ENCODE measurements around the gene HEATR3.
A peak's percentile ranks its signal among the peaks of the same experiment; 100 is the strongest.
"Not testable (repeated sequence)": the region's sequence is repeated elsewhere in the genome, so short reads cannot be mapped to it uniquely, and the experiment has no call there.

HEATR3 gene

GRCh38 chr16:50099957-50100648 lies 34.3 kb downstream of the HEATR3 start:
- no peak for DNase-seq (ENCODE audit: low read depth in 3 of 3)

GRCh38 chr16:50102051-50102746 lies 36.4 kb downstream of the HEATR3 start:
- no peak for DNase-seq (ENCODE audit: low read depth in 3 of 3)

DNA sequence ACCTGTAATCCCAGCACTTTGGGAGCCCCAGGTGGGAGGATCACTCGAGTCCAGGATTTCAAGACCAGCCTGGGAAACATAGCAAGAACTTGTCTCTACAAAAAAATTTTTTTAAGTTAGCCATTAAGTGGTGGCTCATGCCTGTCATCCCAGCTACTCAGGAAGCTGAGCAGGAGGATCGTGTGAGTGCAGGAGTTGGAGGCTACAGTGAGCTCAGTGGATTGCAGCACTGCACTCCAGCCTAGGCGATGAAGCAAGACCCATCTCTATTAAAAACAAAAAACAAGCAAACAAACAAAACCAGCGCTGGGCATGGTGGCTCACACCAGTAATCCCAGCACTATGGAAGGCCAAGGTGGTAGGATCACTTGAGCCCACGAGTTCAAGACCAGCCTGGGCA lies 38.0 kb downstream of the HEATR3 start:
- DNase-seq (ENCODE audit: low read depth in 3 of 3), result no peak

DNA sequence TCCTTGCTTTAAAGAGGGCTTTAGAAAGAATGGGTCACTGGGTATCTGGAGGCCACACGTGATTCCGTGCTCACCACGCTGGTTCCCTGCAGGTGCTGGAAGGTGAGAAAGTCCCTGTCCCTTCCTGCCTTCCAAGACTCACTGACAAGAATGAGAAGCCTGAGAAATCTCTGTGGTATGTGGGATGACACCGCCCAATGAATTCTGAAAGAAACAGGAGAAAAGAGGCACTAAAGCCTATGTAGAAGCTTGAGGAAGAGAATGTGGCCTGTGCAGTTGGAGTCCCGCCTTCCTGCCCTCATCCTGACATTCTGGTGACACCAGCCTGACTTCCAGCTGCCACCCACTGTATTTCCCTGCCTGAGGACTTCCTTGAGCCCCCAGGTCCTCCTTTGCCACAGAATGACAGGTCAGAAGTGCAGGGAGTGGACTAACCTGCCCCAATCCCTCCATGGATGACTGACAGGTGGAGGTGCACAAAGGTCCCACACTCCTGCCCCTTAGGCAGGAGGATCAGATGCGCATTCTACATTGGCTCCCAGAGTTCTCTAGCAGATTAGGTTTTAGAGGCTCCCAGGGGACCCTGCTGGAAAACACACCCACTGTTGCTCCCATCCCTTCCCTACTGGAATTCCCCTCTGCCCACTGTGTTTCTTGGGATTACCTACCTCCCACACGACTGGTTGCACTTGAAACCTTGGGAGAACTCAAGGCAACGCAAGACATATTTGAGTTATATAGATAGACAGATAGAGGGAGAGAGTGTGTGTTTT lies 48.8 kb downstream of the HEATR3 start:
- no peak for DNase-seq (ENCODE audit: low read depth in 3 of 3)

GRCh38 chr16:50120711-50121110 lies 54.9 kb downstream of the HEATR3 start:
- no peak for DNase-seq (ENCODE audit: low read depth in 3 of 3)

GRCh38 chr16:50121278-50121677 lies 55.5 kb downstream of the HEATR3 start:
- no peak for DNase-seq (ENCODE audit: low read depth in 3 of 3)

GRCh38 chr16:50121721-50122445 lies 56.1 kb downstream of the HEATR3 start:
- peak in 1 of 3 experiments; percentile 2 for DNase-seq (ENCODE audit: low read depth in 3 of 3)

DNA sequence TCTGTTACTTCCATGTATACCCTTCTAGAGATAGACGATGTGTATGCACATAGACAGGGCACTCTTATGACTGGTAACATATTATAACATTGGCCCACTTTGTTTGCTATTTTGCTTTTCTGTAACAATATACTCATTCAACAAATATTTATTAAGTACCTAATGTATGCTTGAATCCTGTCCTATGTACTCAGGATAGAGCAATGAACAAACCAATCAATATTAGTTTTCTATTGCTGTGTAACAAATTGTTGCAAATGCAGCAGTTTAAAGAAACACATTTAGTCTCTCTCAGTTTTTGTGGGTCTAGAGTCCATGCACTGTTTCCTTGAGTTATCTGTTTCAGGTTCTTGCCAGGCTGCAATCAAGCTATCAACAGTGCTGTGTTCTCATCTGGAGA lies 57.6 kb downstream of the HEATR3 start:
- DNase-seq (ENCODE audit: low read depth in 3 of 3), result no peak

DNA sequence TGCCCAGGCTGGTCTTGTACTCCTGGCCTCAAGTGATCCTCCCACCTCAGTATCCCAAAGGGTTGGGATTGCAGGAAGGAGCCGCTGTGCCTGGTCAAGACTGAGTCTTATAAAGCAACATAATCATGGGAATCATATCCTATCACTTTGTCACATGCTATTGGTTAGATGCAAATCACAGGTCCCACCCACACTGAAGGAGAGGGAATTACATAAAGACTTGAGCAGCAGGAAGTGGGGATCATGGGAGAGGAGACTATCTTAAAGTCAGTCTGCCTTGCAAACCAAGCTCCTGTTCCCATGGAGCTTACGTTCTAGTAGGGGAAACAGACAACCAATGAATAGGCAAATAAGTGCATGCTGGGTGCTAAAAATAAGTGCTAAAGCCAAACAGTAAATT lies 59.0 kb downstream of the HEATR3 start:
- DNase-seq (ENCODE audit: low read depth in 3 of 3), result no peak

- no peak for DNase-seq (ENCODE audit: low read depth in 3 of 3)
Observed at GRCh38 chr16:50126183-50126582, 60.4 kb downstream of the HEATR3 start.

GRCh38 chr16:50132571-50132970 lies 66.8 kb downstream of the HEATR3 start:
- not testable (repeated sequence) for DNase-seq (ENCODE audit: low read depth in 3 of 3)

DNA sequence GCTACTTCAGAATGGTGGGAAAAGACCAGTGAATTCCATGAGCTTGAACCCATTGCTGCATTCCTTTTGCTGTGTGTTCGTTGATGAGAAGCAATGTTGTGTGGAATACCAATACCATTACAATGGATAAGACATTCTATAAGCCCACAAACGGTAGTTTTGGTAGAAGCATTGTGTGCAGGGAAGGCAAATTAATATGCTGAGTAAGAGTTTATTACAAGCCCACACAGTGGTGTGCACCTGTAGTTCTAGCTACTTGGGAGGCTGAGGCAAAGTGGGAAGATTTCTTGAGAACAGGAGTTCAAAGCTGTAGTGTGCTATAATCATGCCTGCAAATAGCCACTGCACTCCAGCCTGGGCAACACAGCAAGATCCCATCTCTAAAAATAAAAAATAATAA lies 67.4 kb downstream of the HEATR3 start:
- DNase-seq (ENCODE audit: low read depth in 3 of 3), result no peak

DNA sequence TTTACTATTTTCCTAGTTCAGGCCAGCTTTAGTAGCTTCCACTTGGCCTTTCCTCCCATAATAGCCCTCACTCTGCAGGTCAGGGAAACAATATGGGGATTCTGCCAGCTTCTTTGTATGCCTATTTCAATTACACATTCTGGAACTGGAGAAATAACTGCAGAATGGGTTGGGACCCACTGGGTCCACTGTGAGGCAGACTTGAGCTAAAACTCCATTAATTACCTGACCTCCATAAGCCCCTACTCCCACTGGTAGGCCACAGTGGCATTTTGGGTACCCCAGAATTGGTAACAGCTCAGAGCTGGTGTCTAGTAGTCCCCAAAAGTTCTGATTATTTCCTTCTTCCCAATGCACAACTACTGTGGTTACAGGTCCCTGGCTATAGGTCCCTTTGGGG lies 70.6 kb downstream of the HEATR3 start:
- no peak for DNase-seq (ENCODE audit: low read depth in 3 of 3)

GRCh38 chr16:50137268-50137667 lies 71.5 kb downstream of the HEATR3 start:
- DNase-seq (ENCODE audit: low read depth in 3 of 3), result no peak

DNA sequence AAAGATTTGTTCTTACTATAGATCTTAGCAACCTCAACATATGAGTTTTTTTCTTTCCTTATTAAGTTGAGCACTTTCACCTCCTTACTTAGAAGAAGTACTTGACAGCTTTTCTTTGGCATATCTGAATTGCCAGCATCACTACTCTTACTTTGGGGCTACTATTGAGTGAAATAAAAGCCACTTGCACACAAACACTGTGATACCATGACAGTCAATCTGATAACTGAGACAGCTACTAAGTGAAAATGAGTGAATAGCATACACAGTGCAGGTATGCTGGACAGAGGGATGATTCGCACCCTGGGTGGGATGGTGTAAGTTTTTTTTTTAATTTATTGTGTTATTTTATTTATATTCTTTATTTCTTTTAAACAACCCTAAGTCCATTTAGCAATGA lies 73.8 kb downstream of the HEATR3 start:
- DNase-seq (ENCODE audit: low read depth in 3 of 3), result no peak

DNA sequence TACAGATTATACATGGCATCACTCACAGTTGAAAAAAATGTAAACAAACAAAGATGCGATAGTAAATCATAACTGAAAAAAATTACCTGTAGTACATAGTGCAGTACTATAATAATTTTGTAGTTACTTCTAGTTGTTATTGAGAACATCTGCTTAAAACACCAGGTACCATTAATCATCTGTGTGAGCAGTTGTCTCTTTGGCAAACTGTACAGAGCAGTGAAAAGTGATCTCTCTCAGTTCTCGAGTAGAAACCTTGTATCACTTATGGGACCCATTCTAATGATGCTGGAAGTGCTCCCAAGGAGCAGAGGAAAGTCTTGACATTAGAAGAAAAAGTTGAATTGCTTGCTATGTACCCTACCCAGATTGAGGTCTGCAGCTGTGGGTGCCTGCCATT lies 78.4 kb downstream of the HEATR3 start:
- DNase-seq (ENCODE audit: low read depth in 3 of 3), result no peak

DNA sequence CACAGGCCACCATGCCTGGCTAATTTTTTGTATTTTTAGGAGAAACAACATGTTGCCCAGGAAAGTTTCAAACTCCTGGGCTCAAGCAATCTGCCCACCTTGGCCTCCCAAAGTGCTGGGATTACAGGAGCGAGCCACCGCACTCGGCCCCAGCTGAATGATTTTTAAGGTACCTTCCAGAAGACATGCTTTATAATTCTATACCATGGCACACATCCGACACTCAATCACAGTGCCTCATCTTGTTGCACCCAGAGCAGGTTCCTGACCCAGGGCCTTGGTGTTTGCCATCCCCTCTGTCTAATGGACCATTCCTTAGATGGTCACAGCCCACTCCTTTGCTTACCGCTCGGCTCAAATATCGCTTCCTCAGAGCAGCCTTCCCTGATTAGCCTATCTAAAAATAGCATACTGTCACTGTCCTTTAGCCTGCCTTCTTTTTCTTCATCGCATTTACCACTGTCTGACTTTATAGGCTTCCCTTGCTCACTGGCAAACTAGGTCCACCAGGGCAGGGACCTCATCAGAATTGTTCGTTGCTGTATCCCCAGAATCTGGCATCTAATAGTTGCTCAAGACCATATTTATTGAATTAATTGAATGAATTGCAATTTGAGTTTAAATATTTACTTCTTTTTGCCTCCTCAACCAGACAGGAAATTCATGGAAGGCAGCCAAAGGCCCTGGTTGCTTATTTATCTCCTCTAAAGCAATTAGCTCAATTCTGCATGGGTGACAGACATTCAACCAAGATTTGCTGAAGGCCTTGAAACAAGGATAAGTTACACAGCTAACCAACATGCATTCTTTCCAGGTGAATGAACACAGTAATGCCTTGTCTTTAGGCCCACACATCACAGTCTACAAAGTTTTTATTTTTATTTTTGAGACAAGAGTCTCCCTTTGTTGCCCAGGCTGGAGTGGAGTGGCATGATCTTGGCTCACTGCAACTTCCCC lies 81.0 kb downstream of the HEATR3 start:
- DNase-seq (ENCODE audit: low read depth in 3 of 3), result no peak

GRCh38 chr16:50151322-50151721 lies 85.6 kb downstream of the HEATR3 start:
- DNase-seq (ENCODE audit: low read depth in 3 of 3), result no peak

- peak in 1 of 3 experiments; percentile 10 for DNase-seq (ENCODE audit: low read depth in 3 of 3)
Observed at GRCh38 chr16:50151756-50152155, 86.0 kb downstream of the HEATR3 start.

GRCh38 chr16:50152351-50152806 lies 86.6 kb downstream of the HEATR3 start:
- DNase-seq (ENCODE audit: low read depth in 3 of 3), result peak; percentile 27 to 39 (median 38)

Measured in stimulated activated CD4-positive, alpha-beta T cell treated with anti-CD3 and anti-CD28 coated beads, TNF-alpha, amount 100 ng/mL, for 4 hours (primary cell).